Measurements from ENCODE around the gene ELOVL6. TPM values are rescaled to one million over a fixed set of nuclear protein-coding genes. Genes with fewer than 3 reads are reported as not detected.

Gene ELOVL6
- total and polyA plus RNA-seq, 10 donors, result 0.58 to 4.5 (median 3.3) TPM

GRCh38 chr4:110014233-110014632, 184.2 kb downstream of the ELOVL6 start:
- no peaks in the 10 kb centered on the region for H3K27me3 ChIP-seq (replicated peaks in 1 of 7)
- peaks cover 0 to 12% (median 0%) of the 10 kb centered on the region in 8 donors for H3K9me3 ChIP-seq
- no peak overlapping the region for H3K4me3 ChIP-seq
- intact Hi-C loops (cut with DNase I; ENCODE audit: low total_unique reads), result no loop called here
- no peaks in the 10 kb centered on the region for H3K36me3 ChIP-seq
- no peak for DNase-seq
- no peaks in the 10 kb centered on the region for H3K4me1 ChIP-seq
- 86 to 96% (median 91%) methylated on average over 6 of the region's 6 CpGs for WGBS, 5 donors
- H3K27ac ChIP-seq, result no peak overlapping the region
- no peak for TF ChIP-seq CTCF (IDR thresholded peaks at IDR 0.05 in 8 of 11, conservative IDR thresholded peaks at IDR 0.05 in 3 of 11)
- no peak for TF ChIP-seq POLR2AphosphoS5 (IDR thresholded peaks at IDR 0.05)
- TF ChIP-seq POLR2A (IDR thresholded peaks at IDR 0.05), result no peak

- H3K4me3 ChIP-seq, result no peak overlapping the region
- intact Hi-C loops (cut with DNase I; ENCODE audit: low total_unique reads), result no loop called here
- 40 to 63% (median 55%) methylated on average over 1 of the region's 1 CpG for WGBS, 5 donors
- no peak overlapping the region for H3K27ac ChIP-seq
- no peaks in the 10 kb centered on the region for H3K4me1 ChIP-seq
- H3K9me3 ChIP-seq, result peaks cover 0 to 12% (median 0%) of the 10 kb centered on the region in 8 donors
- H3K27me3 ChIP-seq (replicated peaks in 1 of 7), result no peaks in the 10 kb centered on the region
- no peaks in the 10 kb centered on the region for H3K36me3 ChIP-seq
- DNase-seq, result no peak
- no peak for TF ChIP-seq POLR2A (IDR thresholded peaks at IDR 0.05)
- no peak for TF ChIP-seq POLR2AphosphoS5 (IDR thresholded peaks at IDR 0.05)
- no peak for TF ChIP-seq CTCF (IDR thresholded peaks at IDR 0.05 in 8 of 11, conservative IDR thresholded peaks at IDR 0.05 in 3 of 11)
Measured at GRCh38 chr4:110012917-110013316, 185.5 kb downstream of the ELOVL6 start.

DNA sequence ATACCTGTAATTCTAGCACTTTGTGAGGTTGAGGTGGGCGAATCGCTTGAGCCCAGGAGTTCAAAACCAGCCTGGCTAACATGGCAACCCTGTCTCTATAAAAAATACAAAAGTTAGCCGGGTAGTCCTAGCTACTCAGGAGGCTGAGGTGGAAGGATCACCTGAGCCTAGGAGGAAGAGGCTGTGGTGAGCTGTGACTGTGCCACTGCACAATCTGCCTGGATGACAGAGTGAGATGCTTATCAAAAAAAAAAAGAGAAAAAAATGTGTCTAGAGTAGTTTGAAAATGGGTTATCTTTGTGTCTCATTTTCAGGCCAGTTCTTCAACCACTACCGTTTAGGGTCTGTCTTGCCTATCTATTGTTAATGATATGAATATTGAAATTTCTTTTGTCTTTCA, 187.6 kb downstream of the ELOVL6 start:
- H3K27me3 ChIP-seq (replicated peaks in 1 of 7), result no peaks in the 10 kb centered on the region
- intact Hi-C loops (cut with DNase I; ENCODE audit: low total_unique reads), result no loop called here
- H3K9me3 ChIP-seq, result no peaks in the 10 kb centered on the region
- WGBS, 5 donors, result 83 to 95% (median 94%) methylated on average over 4 of the region's 4 CpGs
- no peak for TF ChIP-seq CTCF (IDR thresholded peaks at IDR 0.05 in 8 of 11, conservative IDR thresholded peaks at IDR 0.05 in 3 of 11)
- TF ChIP-seq POLR2A (IDR thresholded peaks at IDR 0.05), result no peak
- no peak for TF ChIP-seq POLR2AphosphoS5 (IDR thresholded peaks at IDR 0.05)
- no peaks in the 10 kb centered on the region for H3K36me3 ChIP-seq
- H3K4me3 ChIP-seq, result no peak overlapping the region
- no peaks in the 10 kb centered on the region for H3K4me1 ChIP-seq
- H3K27ac ChIP-seq, result no peak overlapping the region
- no peak for DNase-seq

DNA sequence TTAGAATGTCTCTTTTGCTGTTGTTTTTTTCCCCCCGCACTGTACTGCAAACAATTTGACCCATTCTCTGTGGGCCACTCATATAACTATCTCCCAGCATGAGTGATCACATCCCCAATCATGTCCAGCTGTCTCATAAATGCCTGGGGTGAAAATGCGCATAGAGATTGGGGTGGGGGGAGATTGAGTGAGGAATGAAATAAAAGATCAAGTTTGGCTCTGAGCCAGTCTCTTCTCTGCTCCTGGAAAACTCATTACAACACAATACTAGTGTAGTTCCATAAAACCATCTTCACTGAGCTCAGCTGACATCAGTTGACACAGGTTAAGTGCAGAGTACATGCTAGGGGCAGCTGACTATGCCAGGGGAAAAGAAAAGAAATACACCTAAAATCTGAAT, 188.9 kb downstream of the ELOVL6 start:
- intact Hi-C loops (cut with DNase I; ENCODE audit: low total_unique reads), result loop anchor here (5.0 kb wide), 1 partner anchor 503 kb away; no protein-coding TSS in a partner anchor
- Histone ChIP-seq H3K36me3 (no peaks in the 10 kb centered on the region), H3K27me3 (replicated peaks in 1 of 7) (peaks cover 0 to 6% (median 0%) of the 10 kb centered on the region in 7 donors), H3K4me3 (no peak overlapping the region), H3K27ac (no peak overlapping the region), H3K4me1 (no peaks in the 10 kb centered on the region), H3K9me3 (no peaks in the 10 kb centered on the region)
- DNase-seq, result no peak
- 87 to 96% (median 91%) methylated on average over 2 of the region's 2 CpGs for WGBS, 5 donors
- TF ChIP-seq POLR2A (IDR thresholded peaks at IDR 0.05), result no peak
- no peak for TF ChIP-seq CTCF (IDR thresholded peaks at IDR 0.05 in 8 of 11, conservative IDR thresholded peaks at IDR 0.05 in 3 of 11)
- no peak for TF ChIP-seq POLR2AphosphoS5 (IDR thresholded peaks at IDR 0.05)

Data from spleen (tissue), 11 donors.